Astrocyte (in vitro differentiated cells and primary cell): ENCODE measurements around the gene PLEKHM3. TPM values are rescaled to one million over a fixed set of nuclear protein-coding genes. Genes with fewer than 3 reads are reported as not detected.

Experiments
- DNase-seq: peaks from one replicate; pipeline ENCODE4 v3.0.0-alpha.2; 2010; ENCODE audit warnings: low read depth
- FAIRE-seq: peaks from 2 replicates; lab custom pipeline; 2011; peaks lifted over from hg19 to GRCh38; lab: Jason Lieb, UNC
- H2AFZ ChIP-seq: 2 replicates; pipeline ENCODE4 v1.6.0; 2012; ENCODE audit warnings: low read depth, low read length, inconsistent platforms
- H3K27ac ChIP-seq: 2 replicates; pipeline ENCODE4 v1.5.1; 2011; ENCODE audit warnings: low read depth, low read length, inconsistent platforms
- H3K27me3 ChIP-seq: 2 replicates; pipeline ENCODE4 v1.6.0; 2011; ENCODE audit warnings: low read length, inconsistent platforms; ENCODE audit not compliant: insufficient read depth
- H3K36me3 ChIP-seq: 2 replicates; pipeline ENCODE4 v1.5.1; 2011; ENCODE audit warnings: low read length, inconsistent platforms; ENCODE audit not compliant: insufficient read depth
- H3K4me1 ChIP-seq: 2 replicates; pipeline ENCODE4 v1.5.1; 2011; ENCODE audit warnings: low read length, inconsistent platforms; ENCODE audit not compliant: insufficient read depth
- H3K4me2 ChIP-seq: 2 replicates; pipeline ENCODE4 v1.6.0; 2012; ENCODE audit warnings: low read length, inconsistent platforms
- H3K4me3 ChIP-seq: 2 replicates; pipeline ENCODE4 v1.5.1; 2011; ENCODE audit warnings: low read depth, mild to moderate bottlenecking, low read length, inconsistent platforms; ENCODE audit not compliant: insufficient read depth
- H3K79me2 ChIP-seq: 2 replicates; pipeline ENCODE4 v1.6.0; 2012; ENCODE audit warnings: mild to moderate bottlenecking, low read length, inconsistent platforms; ENCODE audit not compliant: insufficient read depth
- H3K9ac ChIP-seq: 2 replicates; pipeline ENCODE4 v1.6.0; 2012; ENCODE audit warnings: mild to moderate bottlenecking, low read length, inconsistent platforms
- H3K9me3 ChIP-seq: 2 replicates; pipeline ENCODE4 v1.5.1; 2012; ENCODE audit warnings: low read depth, mild to moderate bottlenecking, low read length, inconsistent platforms; ENCODE audit not compliant: insufficient read depth
- H4K20me1 ChIP-seq: 2 replicates; pipeline ENCODE4 v1.6.0; 2012; ENCODE audit warnings: low read length, inconsistent platforms; ENCODE audit not compliant: insufficient read depth
- H3K27ac Mint-ChIP-seq: one replicate; pipeline ENCODE4 v1.8.0; 2021; ENCODE audit warnings: mild to moderate bottlenecking, mixed read lengths; ENCODE audit not compliant: unreplicated experiment
- H3K27me3 Mint-ChIP-seq: one replicate; pipeline ENCODE4 v1.8.0; 2021; ENCODE audit warnings: low read depth, mixed read lengths; ENCODE audit not compliant: unreplicated experiment
- H3K36me3 Mint-ChIP-seq: one replicate; pipeline ENCODE4 v1.8.0; 2021; ENCODE audit warnings: low read depth, mixed read lengths; ENCODE audit not compliant: unreplicated experiment
- H3K4me1 Mint-ChIP-seq: one replicate; pipeline ENCODE4 v1.8.0; 2021; ENCODE audit warnings: low read depth, mixed read lengths; ENCODE audit not compliant: unreplicated experiment
- H3K4me3 Mint-ChIP-seq: one replicate; pipeline ENCODE4 v1.8.0; 2021; ENCODE audit warnings: mild to moderate bottlenecking, moderate library complexity, mixed read lengths; ENCODE audit not compliant: unreplicated experiment
- H3K9me3 Mint-ChIP-seq: one replicate; pipeline ENCODE4 v1.8.0; 2021; ENCODE audit warnings: mild to moderate bottlenecking, mixed read lengths; ENCODE audit not compliant: unreplicated experiment
- EZH2 ChIP-seq: IDR thresholded peaks from 2 replicates; pipeline ENCODE4 v1.6.1; 2012; ENCODE audit warnings: mild to moderate bottlenecking, low read length, inconsistent platforms; ENCODE audit not compliant: insufficient read depth
- total RNA-seq: library from RNA; stranded (reverse); gene quantifications from 2 replicates; pipeline ENCODE4 v1.2.1, GENCODE V29; 2021
- TF ChIP-seq, protein P1 (sequence below): IDR thresholded peaks from 2 replicates; pipeline ENCODE4 v1.5.1; 2011; ENCODE audit warnings: low read depth, mild to moderate bottlenecking, inconsistent platforms, low read length, moderate library complexity; ENCODE audit not compliant: insufficient read depth

Gene PLEKHM3
- total RNA-seq, 1 donor from 2014 or later: 9.1 TPM

DNA sequence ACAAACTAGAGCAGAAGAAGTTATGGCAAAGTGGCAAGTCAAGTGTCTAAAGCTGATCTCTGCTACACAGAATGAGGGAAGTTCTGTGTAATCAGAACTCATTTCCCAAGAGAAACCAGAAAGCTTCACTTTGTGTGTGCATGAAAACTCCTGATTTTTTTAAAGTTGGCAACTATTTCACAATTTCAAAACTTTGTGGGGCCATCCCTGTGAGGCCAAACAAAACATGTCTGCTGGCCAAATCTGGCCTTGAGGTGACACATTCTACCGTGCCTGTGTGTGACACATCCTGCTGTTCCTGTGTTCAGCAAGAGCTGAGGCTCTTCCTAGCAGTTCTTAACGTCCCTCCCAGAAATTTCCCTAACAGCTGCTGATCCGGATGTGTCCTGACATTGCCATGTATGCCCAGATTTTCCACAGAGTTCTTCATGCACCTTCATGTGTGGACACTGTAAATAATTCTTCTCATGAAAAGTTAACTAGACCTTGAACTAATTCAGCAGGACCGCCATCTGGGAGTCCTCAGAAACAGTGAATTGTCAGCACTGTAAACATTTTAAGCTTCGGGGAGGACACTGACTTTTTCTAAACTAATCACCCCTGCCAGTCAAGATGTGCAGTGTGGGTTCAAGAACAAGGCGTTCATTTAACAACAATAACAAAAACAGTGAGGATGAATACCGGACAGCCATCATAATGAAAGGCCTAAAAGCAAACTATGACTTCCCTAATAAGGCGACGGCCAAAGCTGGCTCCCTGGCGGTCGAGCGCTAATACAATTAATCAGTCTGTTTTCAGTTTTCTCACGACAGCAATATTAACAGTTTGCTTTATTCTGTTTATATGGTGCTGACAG is 99.0 kb downstream of the PLEKHM3 start:
- Histone ChIP-seq H4K20me1 (no peaks in the 10 kb centered on the region), H3K4me3 (no peak overlapping the region), H2AFZ (no peak overlapping the region), H3K9ac (no peak overlapping the region), H3K79me2 (no peaks in the 10 kb centered on the region), H3K36me3 (peaks cover 3% of the 10 kb centered on the region), H3K27ac (no peak overlapping the region), H3K4me2 (peak overlapping the region; percentile 52), H3K4me1 (peaks cover 8% of the 10 kb centered on the region), H3K27me3 (no peaks in the 10 kb centered on the region), H3K9me3 (no peaks in the 10 kb centered on the region)
- TF ChIP-seq, protein P1, sequence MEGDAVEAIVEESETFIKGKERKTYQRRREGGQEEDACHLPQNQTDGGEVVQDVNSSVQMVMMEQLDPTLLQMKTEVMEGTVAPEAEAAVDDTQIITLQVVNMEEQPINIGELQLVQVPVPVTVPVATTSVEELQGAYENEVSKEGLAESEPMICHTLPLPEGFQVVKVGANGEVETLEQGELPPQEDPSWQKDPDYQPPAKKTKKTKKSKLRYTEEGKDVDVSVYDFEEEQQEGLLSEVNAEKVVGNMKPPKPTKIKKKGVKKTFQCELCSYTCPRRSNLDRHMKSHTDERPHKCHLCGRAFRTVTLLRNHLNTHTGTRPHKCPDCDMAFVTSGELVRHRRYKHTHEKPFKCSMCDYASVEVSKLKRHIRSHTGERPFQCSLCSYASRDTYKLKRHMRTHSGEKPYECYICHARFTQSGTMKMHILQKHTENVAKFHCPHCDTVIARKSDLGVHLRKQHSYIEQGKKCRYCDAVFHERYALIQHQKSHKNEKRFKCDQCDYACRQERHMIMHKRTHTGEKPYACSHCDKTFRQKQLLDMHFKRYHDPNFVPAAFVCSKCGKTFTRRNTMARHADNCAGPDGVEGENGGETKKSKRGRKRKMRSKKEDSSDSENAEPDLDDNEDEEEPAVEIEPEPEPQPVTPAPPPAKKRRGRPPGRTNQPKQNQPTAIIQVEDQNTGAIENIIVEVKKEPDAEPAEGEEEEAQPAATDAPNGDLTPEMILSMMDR: no peak
- no peak for TF ChIP-seq EZH2
- Mint-ChIP-seq H3K27ac (no peak overlapping the region), H3K9me3 (no peaks in the 10 kb centered on the region), H3K36me3 (peaks cover 8% of the 10 kb centered on the region), H3K27me3 (no peaks in the 10 kb centered on the region), H3K4me3 (no peak overlapping the region), H3K4me1 (no peaks in the 10 kb centered on the region)
- DNase-seq (peak; percentile 66), FAIRE-seq (peak; percentile 52)

DNA sequence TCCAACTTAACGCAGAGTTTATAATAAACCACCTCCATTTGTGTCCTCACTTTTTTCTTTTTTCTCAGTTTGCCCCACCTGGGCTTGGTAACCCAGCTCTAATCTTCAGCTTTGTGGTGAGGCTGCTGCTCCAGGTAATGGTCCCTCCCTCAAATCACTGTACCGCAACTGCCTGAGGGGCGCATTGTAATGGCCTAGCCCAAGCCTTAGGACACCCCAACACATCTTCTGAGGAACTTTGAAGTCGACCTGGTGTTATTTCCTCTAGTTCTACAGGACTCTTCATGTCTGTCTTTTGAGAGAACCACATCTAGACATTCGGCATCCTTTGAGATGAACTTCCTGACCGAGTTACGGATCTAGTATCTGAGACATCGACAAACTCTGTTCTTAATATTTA is 99.7 kb downstream of the PLEKHM3 start:
- H3K27ac Mint-ChIP-seq: no peak overlapping the region

More for the DNA sequence above, 99.7 kb downstream of the PLEKHM3 start:
- no peak for DNase-seq
- TF ChIP-seq EZH2: no peak
- TF ChIP-seq, protein P1: no peak
- Histone ChIP-seq H3K79me2 (no peaks in the 10 kb centered on the region), H3K9ac (no peak overlapping the region), H2AFZ (no peak overlapping the region), H3K9me3 (no peaks in the 10 kb centered on the region), H4K20me1 (no peaks in the 10 kb centered on the region), H3K36me3 (peaks cover 2% of the 10 kb centered on the region), H3K27me3 (no peaks in the 10 kb centered on the region), H3K4me2 (peak overlapping the region; percentile 52), H3K4me1 (peaks cover 8% of the 10 kb centered on the region), H3K4me3 (no peak overlapping the region), H3K27ac (no peak overlapping the region)
- H3K9me3 Mint-ChIP-seq: no peaks in the 10 kb centered on the region
- no peaks in the 10 kb centered on the region for H3K4me1 Mint-ChIP-seq
- H3K36me3 Mint-ChIP-seq: peaks cover 8% of the 10 kb centered on the region
- no peak overlapping the region for H3K4me3 Mint-ChIP-seq
- FAIRE-seq: no peak
- no peaks in the 10 kb centered on the region for H3K27me3 Mint-ChIP-seq
